ENCODE measurements around the gene CTDNEP1. TPM values are rescaled to one million over a fixed set of nuclear protein-coding genes. Genes with fewer than 3 reads are reported as not detected.

The CTDNEP1 gene
- total RNA-seq, 4 donors from 2014 or later = 71.5 to 150 (median 111) TPM

DNA sequence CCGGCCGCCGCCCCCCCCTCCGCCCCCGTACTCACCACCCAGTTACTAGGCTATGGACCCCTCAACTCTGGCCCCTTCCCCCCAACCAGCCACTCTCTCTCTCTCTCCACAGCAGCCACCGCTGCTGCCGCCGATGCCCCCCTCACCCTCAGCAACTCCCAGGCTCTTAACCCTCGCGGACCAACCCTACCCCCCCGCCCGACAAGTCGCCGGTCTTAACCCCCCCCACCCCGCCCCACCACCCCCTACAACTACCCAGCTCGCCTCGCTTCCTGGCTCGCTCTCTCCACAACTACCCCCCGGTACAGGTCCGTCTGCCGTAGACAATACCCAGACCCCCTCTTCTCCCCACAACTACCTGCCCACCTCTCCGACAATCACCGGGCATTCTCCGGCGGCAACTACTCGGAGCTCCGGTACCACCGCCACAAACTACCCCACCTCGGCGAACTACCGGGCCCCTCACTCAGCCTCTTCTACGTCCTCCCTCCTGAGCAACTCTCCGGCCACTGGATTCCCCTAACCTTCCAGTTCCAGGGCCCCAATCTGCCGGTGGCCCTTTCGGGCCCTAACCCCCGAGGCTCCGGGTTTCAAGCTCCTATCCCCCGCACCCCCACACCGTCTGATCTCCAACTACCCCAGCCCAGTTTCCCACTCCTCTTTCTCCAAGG is 13.0 kb downstream of the CTDNEP1 start:
- H3K4me1 ChIP-seq = peaks cover 36 to 45% of the 10 kb centered on the region in 2 donors
- intact Hi-C loops (cut with DNase I; ENCODE audit: low total_unique reads) = loop anchor here (5.0 kb wide), 1 partner anchor 604 kb away; no protein-coding TSS in a partner anchor
- ATAC-seq (no peak), DNase-seq (peak in 1 of 2 donors; percentile 45)
- H3K27me3 ChIP-seq = no peaks in the 10 kb centered on the region
- TF ChIP-seq POLR2A (IDR thresholded peaks at IDR 0.05) = no peak
- TF ChIP-seq, protein P1, sequence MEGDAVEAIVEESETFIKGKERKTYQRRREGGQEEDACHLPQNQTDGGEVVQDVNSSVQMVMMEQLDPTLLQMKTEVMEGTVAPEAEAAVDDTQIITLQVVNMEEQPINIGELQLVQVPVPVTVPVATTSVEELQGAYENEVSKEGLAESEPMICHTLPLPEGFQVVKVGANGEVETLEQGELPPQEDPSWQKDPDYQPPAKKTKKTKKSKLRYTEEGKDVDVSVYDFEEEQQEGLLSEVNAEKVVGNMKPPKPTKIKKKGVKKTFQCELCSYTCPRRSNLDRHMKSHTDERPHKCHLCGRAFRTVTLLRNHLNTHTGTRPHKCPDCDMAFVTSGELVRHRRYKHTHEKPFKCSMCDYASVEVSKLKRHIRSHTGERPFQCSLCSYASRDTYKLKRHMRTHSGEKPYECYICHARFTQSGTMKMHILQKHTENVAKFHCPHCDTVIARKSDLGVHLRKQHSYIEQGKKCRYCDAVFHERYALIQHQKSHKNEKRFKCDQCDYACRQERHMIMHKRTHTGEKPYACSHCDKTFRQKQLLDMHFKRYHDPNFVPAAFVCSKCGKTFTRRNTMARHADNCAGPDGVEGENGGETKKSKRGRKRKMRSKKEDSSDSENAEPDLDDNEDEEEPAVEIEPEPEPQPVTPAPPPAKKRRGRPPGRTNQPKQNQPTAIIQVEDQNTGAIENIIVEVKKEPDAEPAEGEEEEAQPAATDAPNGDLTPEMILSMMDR (IDR thresholded peaks at IDR 0.05 in 4 of 5, conservative IDR thresholded peaks at IDR 0.05 in 1 of 5) = no peak
- H3K36me3 ChIP-seq = peaks cover 0 to 29% of the 10 kb centered on the region in 2 donors
- H3K4me3 ChIP-seq = peak overlapping the region; percentile 78 to 100 (median 98)
- in situ Hi-C loops (cut with MboI; ENCODE audit: low sequenced_read_pairs in 4 of 4) = no loop called here
- H3K27ac ChIP-seq = peak overlapping the region; percentile 92 to 99 (median 95)
- H3K9me3 ChIP-seq = no peaks in the 10 kb centered on the region

DNA sequence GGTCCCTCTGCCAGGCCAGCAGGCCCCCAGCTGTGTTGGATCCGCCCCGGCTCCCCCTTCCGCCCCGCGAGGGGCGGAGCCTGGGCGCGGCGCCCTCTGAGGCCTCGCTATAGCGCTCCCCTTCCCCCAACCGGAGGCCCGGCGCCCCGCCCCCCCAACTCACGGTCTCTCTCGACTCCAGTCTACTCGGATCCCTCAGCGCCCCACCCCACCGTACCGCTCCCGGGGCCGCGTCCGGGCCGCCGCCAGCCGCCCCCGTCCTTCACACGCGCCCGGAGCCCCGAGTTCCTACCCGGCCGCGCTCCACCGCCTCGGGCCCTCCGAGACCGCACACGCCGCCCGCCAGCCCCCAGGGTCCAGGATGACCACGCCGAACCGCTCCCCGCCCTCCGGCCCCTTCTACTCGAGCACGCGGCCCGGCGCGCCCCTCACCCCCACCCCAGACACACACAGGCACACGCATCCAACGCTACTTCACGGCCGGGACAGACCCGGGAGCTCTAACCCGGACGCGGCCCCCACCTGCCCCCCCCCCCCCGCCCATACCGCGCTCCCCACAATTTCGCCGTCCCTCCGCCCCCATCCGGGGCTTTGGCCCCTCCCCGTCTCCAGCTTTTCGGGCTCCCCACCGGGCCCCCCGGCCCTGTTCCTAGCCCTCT is 13.6 kb downstream of the CTDNEP1 start:
- in situ Hi-C loops (cut with MboI; ENCODE audit: low sequenced_read_pairs in 4 of 4) = no loop called here
- DNase-seq = peak; percentile 63 to 74
- Histone ChIP-seq H3K4me3 (peak overlapping the region; percentile 78 to 100 (median 98)), H3K9me3 (no peaks in the 10 kb centered on the region), H3K36me3 (peaks cover 0 to 29% of the 10 kb centered on the region in 2 donors), H3K4me1 (peaks cover 38 to 47% of the 10 kb centered on the region in 2 donors), H3K27me3 (no peaks in the 10 kb centered on the region), H3K27ac (peak overlapping the region; percentile 92 to 99 (median 95))
- TF ChIP-seq POLR2A (IDR thresholded peaks at IDR 0.05) = peak; percentile 11 to 14
- TF ChIP-seq, protein P1 (IDR thresholded peaks at IDR 0.05 in 4 of 5, conservative IDR thresholded peaks at IDR 0.05 in 1 of 5) = no peak
- ATAC-seq = no peak
- intact Hi-C loops (cut with DNase I; ENCODE audit: low total_unique reads) = loop anchor here (5.0 kb wide), 1 partner anchor 604 kb away; no protein-coding TSS in a partner anchor

DNA sequence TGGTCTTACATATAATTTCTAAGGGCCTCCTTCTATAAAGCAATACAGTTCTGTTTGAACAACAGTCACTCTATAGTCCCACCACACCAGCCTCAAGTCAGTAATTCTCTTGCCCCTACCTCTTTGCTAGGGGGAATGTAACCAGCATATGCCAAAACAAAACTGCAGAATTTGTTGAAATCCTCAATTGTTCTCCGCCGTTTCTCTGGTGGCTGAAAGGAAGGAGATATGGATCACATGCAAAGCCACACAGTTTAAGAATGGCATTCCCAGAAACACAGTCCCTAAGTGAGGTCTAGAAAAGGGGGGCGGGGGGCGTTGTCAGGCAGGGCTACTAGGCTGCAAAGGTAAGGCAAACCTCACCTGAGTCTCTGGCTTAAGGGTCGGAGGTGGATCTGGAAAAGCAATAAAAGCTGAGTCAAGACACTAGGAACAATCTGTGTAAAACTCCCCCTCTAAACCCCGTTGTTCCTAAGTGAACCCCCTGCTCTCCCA is 14.2 kb downstream of the CTDNEP1 start:
- Histone ChIP-seq H3K4me1 (peaks cover 44 to 53% of the 10 kb centered on the region in 2 donors), H3K4me3 (peak overlapping the region; percentile 78 to 100 (median 98)), H3K9me3 (no peaks in the 10 kb centered on the region), H3K27ac (peak overlapping the region; percentile 92 to 99 (median 95)), H3K36me3 (peaks cover 0 to 29% of the 10 kb centered on the region in 2 donors), H3K27me3 (no peaks in the 10 kb centered on the region)
- TF ChIP-seq, protein P1 (IDR thresholded peaks at IDR 0.05 in 4 of 5, conservative IDR thresholded peaks at IDR 0.05 in 1 of 5) = no peak
- TF ChIP-seq POLR2A (IDR thresholded peaks at IDR 0.05) = no peak
- in situ Hi-C loops (cut with MboI; ENCODE audit: low sequenced_read_pairs in 4 of 4) (no loop called here), intact Hi-C loops (cut with DNase I; ENCODE audit: low total_unique reads) (loop anchor here (5.0 kb wide), 1 partner anchor 605 kb away; no protein-coding TSS in a partner anchor)
- no peak for DNase-seq
- ATAC-seq = no peak

DNA sequence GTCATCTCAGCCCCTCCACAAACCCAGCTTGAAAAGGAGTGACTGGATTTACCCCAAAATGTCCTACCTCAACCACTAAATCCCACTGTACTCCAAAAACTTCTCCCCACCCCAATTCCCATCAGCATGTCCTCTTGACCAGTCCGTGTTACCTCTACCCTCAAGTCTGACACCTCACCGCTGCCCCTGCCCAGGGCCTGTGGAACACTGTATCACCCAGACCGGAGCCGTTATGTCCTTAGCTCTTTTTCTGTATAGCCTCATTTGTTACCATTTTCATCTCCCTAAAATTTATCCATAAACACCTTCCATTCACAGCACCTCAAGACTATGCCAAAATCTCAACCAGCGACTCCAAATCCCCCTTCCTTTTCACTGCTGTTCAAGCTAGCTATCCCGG is 14.7 kb downstream of the CTDNEP1 start:
- ATAC-seq = no peak
- in situ Hi-C loops (cut with MboI; ENCODE audit: low sequenced_read_pairs in 4 of 4) = no loop called here
- H3K4me3 ChIP-seq = no peak overlapping the region
- no peaks in the 10 kb centered on the region for H3K27me3 ChIP-seq
- no peak for TF ChIP-seq POLR2A (IDR thresholded peaks at IDR 0.05)
- TF ChIP-seq, protein P1 (IDR thresholded peaks at IDR 0.05 in 4 of 5, conservative IDR thresholded peaks at IDR 0.05 in 1 of 5) = no peak
- no peak for DNase-seq
- intact Hi-C loops (cut with DNase I; ENCODE audit: low total_unique reads) = loop anchor here (5.0 kb wide), 1 partner anchor 605 kb away; no protein-coding TSS in a partner anchor
- no peaks in the 10 kb centered on the region for H3K9me3 ChIP-seq
- peaks cover 0 to 29% of the 10 kb centered on the region in 2 donors for H3K36me3 ChIP-seq
- H3K27ac ChIP-seq = peak overlapping the region; percentile 92 to 99 (median 95)
- H3K4me1 ChIP-seq = peaks cover 49 to 58% of the 10 kb centered on the region in 2 donors
